BLaER1 (cell line): ENCODE results near the gene SLIT3.

ENCODE experiments used
- H3K27ac ChIP-seq: shearing (Covaris generic); formaldehyde crosslinking; 2 replicates; pipeline ENCODE4 v1.8.1; 2022
- H3K27me3 ChIP-seq: shearing (Covaris generic); formaldehyde crosslinking; 2 replicates; pipeline ENCODE4 v1.8.1; 2022
- H3K36me3 ChIP-seq: shearing (Covaris generic); formaldehyde crosslinking; 2 replicates; pipeline ENCODE4 v1.8.1; 2022
- H3K4me1 ChIP-seq: shearing (Covaris generic); formaldehyde crosslinking; 2 replicates; pipeline ENCODE4 v1.8.1; 2022
- H3K4me2 ChIP-seq: shearing (Covaris generic); formaldehyde crosslinking; 2 replicates; pipeline ENCODE4 v1.8.1; 2022
- H3K4me3 ChIP-seq: shearing (Covaris generic); formaldehyde crosslinking; 2 replicates; pipeline ENCODE4 v1.8.1; 2022
- H3K9ac ChIP-seq: shearing (Covaris generic); formaldehyde crosslinking; 2 replicates; pipeline ENCODE4 v1.8.1; 2022
- H3K9me3 ChIP-seq: shearing (Covaris generic); formaldehyde crosslinking; 2 replicates; pipeline ENCODE4 v1.8.1; 2022
- H4K20me1 ChIP-seq: shearing (Covaris generic); formaldehyde crosslinking; 2 replicates; pipeline ENCODE4 v1.8.1; 2022
- Cebpa-rat ChIP-seq: shearing (Covaris generic); IDR thresholded peaks from 2 replicates; pipeline ENCODE4 v1.8.1; 2022

Gene SLIT3

GRCh38 chr5:169029661-169030274, 271.2 kb downstream of the SLIT3 start:
- H3K4me1 ChIP-seq, result no peaks in the 10 kb centered on the region
- no peak overlapping the region for H3K9ac ChIP-seq
- no peak overlapping the region for H3K4me2 ChIP-seq
- H3K4me3 ChIP-seq, result no peak overlapping the region
- H3K27ac ChIP-seq, result no peak overlapping the region
- no peak for TF ChIP-seq Cebpa-rat
- H3K27me3 ChIP-seq, result no peaks in the 10 kb centered on the region
- H3K9me3 ChIP-seq, result no peaks in the 10 kb centered on the region
- H4K20me1 ChIP-seq, result no peaks in the 10 kb centered on the region
- H3K36me3 ChIP-seq, result no peaks in the 10 kb centered on the region

DNA sequence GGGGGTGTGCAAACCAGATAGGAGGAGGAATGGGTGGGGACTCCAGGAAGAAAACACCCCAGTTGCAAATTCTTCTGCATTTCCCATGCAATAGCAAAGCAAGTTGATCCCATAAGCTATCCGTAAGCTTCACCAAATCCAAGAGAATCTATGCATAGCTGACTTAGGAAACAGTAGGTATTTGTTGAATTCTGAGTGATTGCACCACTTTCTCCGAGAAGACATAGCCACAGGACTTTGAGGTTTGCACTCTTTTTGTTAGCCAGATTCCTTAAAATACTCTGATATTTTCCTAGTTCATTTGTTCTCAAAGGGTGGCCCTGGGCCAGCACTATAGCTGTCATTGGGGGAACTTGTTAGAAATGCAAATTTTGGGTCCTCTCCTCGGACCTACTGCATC, 271.9 kb downstream of the SLIT3 start:
- Histone ChIP-seq H3K27me3 (no peaks in the 10 kb centered on the region), H3K27ac (no peak overlapping the region), H3K4me2 (no peak overlapping the region), H4K20me1 (no peaks in the 10 kb centered on the region), H3K36me3 (no peaks in the 10 kb centered on the region), H3K4me3 (no peak overlapping the region), H3K9me3 (no peaks in the 10 kb centered on the region), H3K9ac (no peak overlapping the region), H3K4me1 (no peaks in the 10 kb centered on the region)
- no peak for TF ChIP-seq Cebpa-rat

DNA sequence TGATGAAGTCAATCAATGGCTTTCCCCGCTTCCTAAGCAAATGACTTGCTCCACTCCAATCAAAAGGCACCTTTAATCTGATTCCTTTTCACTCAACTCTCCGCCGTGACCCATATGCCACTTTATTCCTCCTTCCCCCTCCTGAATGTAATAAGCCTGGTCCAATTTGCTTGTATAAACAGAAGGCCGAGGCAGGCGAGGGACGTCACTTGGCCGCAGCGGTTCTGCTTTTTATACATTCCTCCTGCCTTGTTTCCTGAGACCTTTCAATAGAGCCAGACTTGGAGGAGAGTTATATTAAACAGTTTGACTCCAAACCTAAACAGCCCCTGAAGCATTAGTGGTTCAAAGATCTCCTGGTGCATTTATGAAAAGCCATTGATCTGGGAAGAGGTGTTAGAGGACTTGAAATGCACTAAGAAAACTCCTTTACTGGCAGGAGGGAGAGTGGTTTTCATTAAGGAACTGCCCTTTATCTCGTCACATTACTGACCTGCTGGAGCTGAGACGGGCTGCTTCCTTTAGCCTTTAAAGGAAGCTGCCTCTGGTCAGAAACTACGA, 273.4 kb downstream of the SLIT3 start:
- no peaks in the 10 kb centered on the region for H3K27me3 ChIP-seq
- H3K9ac ChIP-seq, result no peak overlapping the region
- H3K4me1 ChIP-seq, result no peaks in the 10 kb centered on the region
- no peak overlapping the region for H3K27ac ChIP-seq
- no peaks in the 10 kb centered on the region for H3K9me3 ChIP-seq
- H3K4me3 ChIP-seq, result no peak overlapping the region
- H3K4me2 ChIP-seq, result no peak overlapping the region
- no peaks in the 10 kb centered on the region for H4K20me1 ChIP-seq
- no peak for TF ChIP-seq Cebpa-rat
- H3K36me3 ChIP-seq, result no peaks in the 10 kb centered on the region

- Histone ChIP-seq H3K9ac (no peak overlapping the region), H3K4me2 (no peak overlapping the region), H3K36me3 (no peaks in the 10 kb centered on the region), H3K4me3 (no peak overlapping the region), H3K27me3 (no peaks in the 10 kb centered on the region), H3K27ac (no peak overlapping the region), H3K4me1 (no peaks in the 10 kb centered on the region), H4K20me1 (no peaks in the 10 kb centered on the region), H3K9me3 (no peaks in the 10 kb centered on the region)
- TF ChIP-seq Cebpa-rat, result no peak
These were observed 275.4 kb downstream of the SLIT3 start for GRCh38 chr5:169025491-169025890.

- Histone ChIP-seq H3K4me1 (no peaks in the 10 kb centered on the region), H4K20me1 (no peaks in the 10 kb centered on the region), H3K27me3 (no peaks in the 10 kb centered on the region), H3K27ac (no peak overlapping the region), H3K36me3 (no peaks in the 10 kb centered on the region), H3K9me3 (no peaks in the 10 kb centered on the region), H3K4me3 (no peak overlapping the region), H3K9ac (no peak overlapping the region), H3K4me2 (no peak overlapping the region)
- no peak for TF ChIP-seq Cebpa-rat
These were observed 276.5 kb downstream of the SLIT3 start for GRCh38 chr5:169024421-169024820.

DNA sequence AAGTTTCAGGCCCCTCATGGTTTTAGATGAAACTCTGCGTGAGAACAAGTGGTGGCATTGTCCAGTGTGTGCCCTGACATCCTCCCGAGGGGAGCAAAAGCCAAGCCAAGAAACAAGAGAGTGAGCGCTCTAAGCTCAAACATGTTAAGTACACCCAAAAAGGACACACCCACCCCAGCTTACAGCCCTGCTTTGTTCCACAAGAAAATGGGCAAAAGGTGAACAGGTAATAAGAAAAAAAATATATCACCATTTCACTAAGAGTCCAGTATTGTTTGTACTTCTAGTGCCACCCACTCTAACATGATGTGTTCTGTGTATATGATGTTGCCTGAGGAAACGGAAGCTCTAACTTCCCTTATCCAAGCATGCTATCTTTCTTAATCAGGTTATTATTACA, 278.2 kb downstream of the SLIT3 start:
- Histone ChIP-seq H3K27me3 (no peaks in the 10 kb centered on the region), H3K36me3 (no peaks in the 10 kb centered on the region), H4K20me1 (no peaks in the 10 kb centered on the region), H3K9ac (no peak overlapping the region), H3K4me2 (no peak overlapping the region), H3K4me1 (no peaks in the 10 kb centered on the region), H3K4me3 (no peak overlapping the region), H3K9me3 (no peaks in the 10 kb centered on the region), H3K27ac (no peak overlapping the region)
- no peak for TF ChIP-seq Cebpa-rat

DNA sequence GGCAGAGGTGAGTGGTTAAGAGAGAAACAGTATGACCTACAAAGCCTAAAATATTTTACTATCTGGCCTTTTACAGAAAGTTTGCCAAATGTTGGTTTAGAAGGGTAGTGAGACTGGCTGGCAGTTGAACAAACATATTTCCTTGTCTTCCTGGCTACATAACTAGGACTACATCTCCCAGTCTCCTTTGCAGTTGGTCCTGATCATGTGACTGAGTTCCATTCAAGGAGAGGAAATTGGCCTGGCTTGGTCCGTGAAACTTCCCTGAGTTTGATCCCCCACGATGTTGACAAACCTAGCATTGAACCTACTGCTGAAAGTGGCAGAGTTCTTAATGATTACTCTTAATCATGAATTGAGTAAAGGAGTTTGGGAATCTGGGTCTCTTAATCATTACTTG, 280.8 kb downstream of the SLIT3 start:
- H3K36me3 ChIP-seq, result no peaks in the 10 kb centered on the region
- H3K4me3 ChIP-seq, result no peak overlapping the region
- no peaks in the 10 kb centered on the region for H3K4me1 ChIP-seq
- H3K27me3 ChIP-seq, result no peaks in the 10 kb centered on the region
- H3K27ac ChIP-seq, result no peak overlapping the region
- no peaks in the 10 kb centered on the region for H4K20me1 ChIP-seq
- no peak overlapping the region for H3K9ac ChIP-seq
- no peak overlapping the region for H3K4me2 ChIP-seq
- TF ChIP-seq Cebpa-rat, result no peak
- H3K9me3 ChIP-seq, result no peaks in the 10 kb centered on the region

GRCh38 chr5:169018925-169019324, 282.0 kb downstream of the SLIT3 start:
- Histone ChIP-seq H3K9me3 (no peaks in the 10 kb centered on the region), H3K4me3 (no peak overlapping the region), H3K9ac (no peak overlapping the region), H3K36me3 (no peaks in the 10 kb centered on the region), H3K27me3 (no peaks in the 10 kb centered on the region), H4K20me1 (no peaks in the 10 kb centered on the region), H3K27ac (no peak overlapping the region), H3K4me1 (no peaks in the 10 kb centered on the region), H3K4me2 (no peak overlapping the region)
- TF ChIP-seq Cebpa-rat, result no peak

- H4K20me1 ChIP-seq, result no peaks in the 10 kb centered on the region
- no peak for TF ChIP-seq Cebpa-rat
These were observed 284.9 kb downstream of the SLIT3 start for GRCh38 chr5:169015991-169016390.

DNA sequence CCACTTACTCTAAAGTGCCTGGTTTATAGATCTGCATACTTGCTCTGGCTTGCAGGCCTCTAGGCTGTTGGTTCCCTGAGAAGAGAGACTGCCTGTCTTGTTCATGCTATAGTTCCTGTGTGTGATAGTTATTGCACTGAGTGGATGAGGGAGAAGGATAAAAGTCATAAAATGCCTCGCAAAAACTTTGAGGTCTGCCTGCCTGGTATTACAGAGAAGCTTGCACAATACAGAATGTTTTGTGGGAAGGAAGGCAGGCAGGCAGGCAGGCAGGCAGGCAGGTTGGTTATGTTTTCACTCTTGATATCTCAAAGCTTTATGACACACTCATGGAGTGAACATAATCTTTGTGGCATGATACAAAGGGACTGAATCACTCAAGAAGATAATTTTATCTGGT, 287.1 kb downstream of the SLIT3 start:
- Histone ChIP-seq H3K4me2 (no peak overlapping the region), H4K20me1 (no peaks in the 10 kb centered on the region), H3K9me3 (no peaks in the 10 kb centered on the region), H3K36me3 (no peaks in the 10 kb centered on the region), H3K27ac (no peak overlapping the region), H3K27me3 (no peaks in the 10 kb centered on the region), H3K4me1 (no peaks in the 10 kb centered on the region), H3K9ac (no peak overlapping the region), H3K4me3 (no peak overlapping the region)
- TF ChIP-seq Cebpa-rat, result no peak

More at GRCh38 chr5:169015991-169016390, 284.9 kb downstream of the SLIT3 start:
- H3K4me2 ChIP-seq, result no peak overlapping the region
- H3K4me3 ChIP-seq, result no peak overlapping the region
- H3K27ac ChIP-seq, result no peak overlapping the region
- H3K4me1 ChIP-seq, result no peaks in the 10 kb centered on the region
- H3K9me3 ChIP-seq, result no peaks in the 10 kb centered on the region
- no peaks in the 10 kb centered on the region for H3K36me3 ChIP-seq
- H3K27me3 ChIP-seq, result no peaks in the 10 kb centered on the region
- no peak overlapping the region for H3K9ac ChIP-seq
